ENCODE data around the gene ZNF618.

GRCh38 chr9:113941526-113941925 lies 65.4 kb downstream of the ZNF618 start:
- TF ChIP-seq POLR2A (IDR thresholded peaks at IDR 0.05) (no peak), CTCF (IDR thresholded peaks at IDR 0.05) (no peak), POLR2AphosphoS5 (IDR thresholded peaks at IDR 0.05) (no peak), EP300 (IDR thresholded peaks at IDR 0.05) (no peak)
